ENCODE results near the gene ZNF200.

DNA sequence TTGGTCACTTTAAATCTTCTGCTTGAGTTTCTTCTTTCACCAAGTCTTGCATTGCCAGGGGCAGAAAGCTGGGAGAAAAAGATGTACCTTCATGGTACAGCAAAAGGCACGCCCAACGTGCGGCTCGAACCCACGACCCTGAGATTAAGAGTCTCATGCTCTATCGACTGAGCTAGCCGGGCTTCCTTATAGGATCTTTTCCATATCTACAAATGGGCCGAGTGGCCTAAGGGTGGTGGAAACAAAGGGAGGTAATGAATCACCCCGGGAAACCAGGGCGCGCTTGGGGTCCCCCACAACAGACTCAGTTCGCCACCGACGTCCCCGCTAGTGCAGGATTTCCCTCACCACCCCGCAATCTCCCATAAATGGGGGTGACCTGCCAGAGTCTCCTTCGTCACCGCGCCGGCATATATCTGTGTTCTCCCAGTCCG lies 54.5 kb downstream of the ZNF200 start:
- TF ChIP-seq, protein P1, sequence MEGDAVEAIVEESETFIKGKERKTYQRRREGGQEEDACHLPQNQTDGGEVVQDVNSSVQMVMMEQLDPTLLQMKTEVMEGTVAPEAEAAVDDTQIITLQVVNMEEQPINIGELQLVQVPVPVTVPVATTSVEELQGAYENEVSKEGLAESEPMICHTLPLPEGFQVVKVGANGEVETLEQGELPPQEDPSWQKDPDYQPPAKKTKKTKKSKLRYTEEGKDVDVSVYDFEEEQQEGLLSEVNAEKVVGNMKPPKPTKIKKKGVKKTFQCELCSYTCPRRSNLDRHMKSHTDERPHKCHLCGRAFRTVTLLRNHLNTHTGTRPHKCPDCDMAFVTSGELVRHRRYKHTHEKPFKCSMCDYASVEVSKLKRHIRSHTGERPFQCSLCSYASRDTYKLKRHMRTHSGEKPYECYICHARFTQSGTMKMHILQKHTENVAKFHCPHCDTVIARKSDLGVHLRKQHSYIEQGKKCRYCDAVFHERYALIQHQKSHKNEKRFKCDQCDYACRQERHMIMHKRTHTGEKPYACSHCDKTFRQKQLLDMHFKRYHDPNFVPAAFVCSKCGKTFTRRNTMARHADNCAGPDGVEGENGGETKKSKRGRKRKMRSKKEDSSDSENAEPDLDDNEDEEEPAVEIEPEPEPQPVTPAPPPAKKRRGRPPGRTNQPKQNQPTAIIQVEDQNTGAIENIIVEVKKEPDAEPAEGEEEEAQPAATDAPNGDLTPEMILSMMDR (optimal IDR thresholded peaks at IDR 0.05 in 1 of 3, IDR thresholded peaks at IDR 0.05 in 1 of 3, conservative IDR thresholded peaks at IDR 0.05 in 1 of 3; ENCODE audit: extremely low read depth in 1 of 3, insufficient read depth in 2 of 3, low read length in 3 of 3) = no peak
- no peak for TF ChIP-seq EZH2 (IDR thresholded peaks at IDR 0.05; ENCODE audit: low read length)
